NCI-H460 (cell line): ENCODE data around the gene SLC39A11. TPM values are rescaled to one million over a fixed set of nuclear protein-coding genes. Genes with fewer than 3 reads are reported as not detected.
A peak's percentile ranks its signal among the peaks of the same experiment; 100 is the strongest.

Experiments used
- DNase-seq: peaks from one replicate; pipeline ENCODE4 v3.0.0-alpha.2; 2016; ENCODE audit warnings: low read depth; ENCODE audit errors: extremely low read depth
- total RNA-seq: library from RNA; depleted of rRNA; stranded (reverse); fragments of >200 nt; shearing (Covaris generic); gene quantifications from 2 replicates; pipeline ENCODE4 v1.2.3, GENCODE V29; 2014

Gene SLC39A11
- total RNA-seq, 1 experiment from 2014 or later: 14.5 TPM

DNA sequence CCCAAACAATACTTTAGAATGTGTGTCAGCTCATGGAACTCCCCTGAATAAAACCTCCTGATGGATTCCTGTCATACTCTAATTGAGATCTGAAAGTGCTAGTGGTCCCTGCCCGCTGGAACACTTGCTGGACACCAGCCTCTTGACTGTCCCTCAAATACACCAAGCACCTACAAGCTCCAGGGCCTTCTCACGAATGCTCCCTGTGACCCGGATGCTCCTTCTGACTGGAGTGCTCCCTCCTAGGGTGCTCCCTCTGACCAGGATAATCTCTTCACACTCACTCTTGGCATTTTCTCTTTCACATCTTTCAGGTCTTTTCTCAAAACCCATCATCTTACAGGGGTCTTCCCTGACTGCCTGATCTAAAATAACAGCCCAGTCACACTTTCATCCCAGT is 205.9 kb downstream of the SLC39A11 start:
- no peak for DNase-seq

DNA sequence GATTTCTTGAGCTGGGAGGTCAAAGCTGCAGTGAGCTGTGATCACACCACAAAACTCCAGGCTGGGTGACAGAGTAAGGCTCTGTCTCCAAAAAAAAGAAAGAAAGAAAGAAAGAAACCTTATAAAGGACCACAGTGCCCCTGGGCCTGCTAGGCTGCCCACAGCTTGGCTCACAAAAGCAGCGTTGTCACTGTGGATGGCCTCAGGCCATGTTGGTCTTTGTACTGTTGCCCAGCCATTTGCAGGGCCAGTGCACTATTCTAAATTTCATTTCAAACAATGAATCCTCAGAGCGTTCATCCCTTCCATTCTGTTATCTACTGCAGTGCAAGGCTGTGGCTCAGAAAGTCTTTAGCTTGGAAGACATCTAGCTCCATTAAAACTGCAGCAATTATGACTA is 208.4 kb downstream of the SLC39A11 start:
- DNase-seq: no peak

GRCh38 chr17:72883351-72883750 is 209.1 kb downstream of the SLC39A11 start:
- DNase-seq: no peak

GRCh38 chr17:72882426-72882825 is 210.1 kb downstream of the SLC39A11 start:
- no peak for DNase-seq

GRCh38 chr17:72879877-72880276 is 212.6 kb downstream of the SLC39A11 start:
- DNase-seq: no peak

DNA sequence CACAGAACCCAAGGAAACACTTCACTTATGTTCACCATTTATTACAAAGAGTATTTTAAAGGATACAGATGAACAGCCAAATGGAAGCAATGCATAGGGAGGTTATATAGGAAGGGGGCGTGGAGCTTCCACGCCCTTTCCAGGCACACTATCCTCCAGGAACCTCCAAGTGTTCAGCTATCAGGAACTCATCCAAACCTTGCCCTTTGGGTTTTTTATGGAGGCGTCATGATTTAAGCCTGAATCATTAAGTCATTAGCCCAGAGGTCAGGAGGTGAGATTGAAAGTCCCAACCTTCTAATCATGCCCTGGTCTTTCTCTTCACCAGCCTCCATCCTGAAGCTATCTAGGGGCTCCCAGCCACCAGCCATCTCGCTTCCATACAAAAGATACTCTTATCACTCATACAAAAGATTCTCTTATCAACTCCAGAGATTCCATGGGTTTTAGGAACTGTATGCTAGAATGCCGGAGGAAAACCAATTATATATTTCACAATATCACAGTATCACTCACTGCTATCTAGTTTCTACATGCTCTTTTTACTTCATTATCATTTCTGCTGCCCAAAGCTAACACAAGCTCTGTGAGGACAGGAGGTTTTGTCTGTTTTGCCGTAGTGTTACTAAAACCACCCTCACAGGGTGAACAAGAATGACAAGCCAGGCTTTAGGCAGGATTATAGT is 213.4 kb downstream of the SLC39A11 start:
- DNase-seq: peak; percentile 61

GRCh38 chr17:72877348-72877747 is 215.1 kb downstream of the SLC39A11 start:
- no peak for DNase-seq

DNA sequence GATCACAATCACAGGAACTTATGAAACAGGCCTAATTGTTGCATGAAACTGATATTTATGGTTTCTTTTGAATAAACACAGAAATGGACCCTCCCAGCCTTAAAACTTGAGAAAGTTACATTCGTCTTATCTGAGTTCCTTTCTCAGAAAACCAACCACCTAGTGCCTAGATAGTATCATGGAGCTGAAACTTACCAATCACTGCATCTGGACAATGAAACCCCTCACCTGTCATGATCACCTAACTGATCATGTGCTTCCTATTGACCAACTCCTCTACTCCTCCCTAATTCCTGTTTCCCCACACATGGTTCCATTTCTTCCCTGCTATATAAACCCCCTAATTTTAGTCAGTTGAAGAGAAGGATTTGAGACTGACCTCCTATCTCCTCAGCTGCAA is 216.1 kb downstream of the SLC39A11 start:
- DNase-seq: no peak

DNA sequence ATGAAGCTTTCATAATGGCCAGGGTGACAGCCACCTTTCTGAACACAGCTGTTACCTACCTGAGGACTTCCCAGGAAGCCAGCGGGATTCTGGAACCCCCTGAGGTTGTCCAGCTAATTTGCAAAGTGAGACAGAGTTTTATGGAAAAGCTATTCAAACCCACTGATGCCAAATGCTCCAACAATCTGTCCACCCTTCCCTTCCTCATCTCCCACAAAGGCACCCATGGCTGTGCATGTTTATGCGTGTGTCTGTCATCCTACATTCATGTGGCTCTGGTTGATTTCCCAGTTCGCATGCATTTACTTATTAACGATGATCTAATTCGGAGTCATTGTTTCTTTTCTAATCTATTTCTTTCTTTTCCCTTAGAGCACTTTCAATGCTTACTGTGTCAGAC is 217.1 kb downstream of the SLC39A11 start:
- no peak for DNase-seq

DNA sequence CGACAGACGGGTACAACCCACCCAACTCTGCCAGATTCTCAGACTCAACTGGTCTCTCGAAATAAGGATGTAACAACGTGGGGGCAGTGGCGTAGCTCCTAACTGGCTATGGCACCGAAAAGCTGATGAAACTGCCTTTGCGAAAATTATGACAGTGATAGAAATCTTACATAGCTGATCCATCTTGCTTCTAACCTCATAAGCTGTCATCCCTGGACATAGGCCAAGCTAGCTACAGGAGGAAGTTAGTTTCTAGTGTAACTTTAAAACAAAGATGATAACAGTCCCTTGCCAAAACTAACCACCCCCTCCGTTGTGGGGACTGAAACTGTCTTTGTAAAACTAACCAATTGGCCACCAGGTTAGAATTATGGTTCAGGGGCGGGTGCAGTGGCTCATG is 220.1 kb downstream of the SLC39A11 start:
- no peak for DNase-seq

- DNase-seq: no peak
Measured at GRCh38 chr17:72870367-72870985, 222.0 kb downstream of the SLC39A11 start.

- no peak for DNase-seq
Measured at GRCh38 chr17:72869630-72870029, 222.9 kb downstream of the SLC39A11 start.

GRCh38 chr17:72865954-72866353 is 226.5 kb downstream of the SLC39A11 start:
- DNase-seq: no peak

GRCh38 chr17:72863526-72864211 is 228.8 kb downstream of the SLC39A11 start:
- no peak for DNase-seq

GRCh38 chr17:72862276-72862999 is 230.1 kb downstream of the SLC39A11 start:
- DNase-seq: no peak

DNA sequence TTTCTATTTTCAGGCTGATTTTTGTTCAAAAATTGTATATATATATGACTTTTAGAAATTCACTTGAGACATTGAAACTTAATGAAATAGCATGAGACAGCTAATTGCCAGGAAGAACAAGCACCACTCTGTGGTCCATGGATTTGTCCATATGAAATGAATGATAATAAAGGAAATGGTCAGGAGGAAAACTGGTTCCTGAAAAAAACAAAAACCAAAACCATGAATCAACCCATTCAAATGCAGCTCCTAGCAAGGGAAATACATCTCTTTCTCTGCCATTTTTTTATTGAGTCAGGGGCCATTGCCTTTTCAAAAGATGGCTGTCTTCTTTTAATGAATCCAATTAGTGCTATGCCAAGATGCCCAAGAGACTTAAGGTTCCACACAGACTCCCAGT is 230.7 kb downstream of the SLC39A11 start:
- DNase-seq: no peak

DNA sequence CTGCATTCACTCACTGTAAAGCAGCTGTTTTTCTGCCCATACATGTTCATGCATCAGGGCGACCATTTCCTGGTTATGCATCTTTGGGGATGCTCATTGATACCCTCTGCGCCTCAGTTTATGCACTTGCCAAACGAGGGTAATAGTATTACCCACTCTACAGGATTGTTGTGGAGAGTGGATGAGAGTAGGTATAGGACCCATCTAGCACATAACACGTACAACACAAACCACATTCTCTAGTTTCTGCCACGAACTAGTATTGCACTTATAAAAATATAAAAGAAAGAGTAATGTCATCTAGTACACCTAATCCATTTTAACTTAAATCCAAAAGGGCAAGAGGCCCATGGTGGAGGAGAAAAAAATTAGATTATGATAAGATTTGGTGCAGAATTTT is 231.7 kb downstream of the SLC39A11 start:
- no peak for DNase-seq

DNA sequence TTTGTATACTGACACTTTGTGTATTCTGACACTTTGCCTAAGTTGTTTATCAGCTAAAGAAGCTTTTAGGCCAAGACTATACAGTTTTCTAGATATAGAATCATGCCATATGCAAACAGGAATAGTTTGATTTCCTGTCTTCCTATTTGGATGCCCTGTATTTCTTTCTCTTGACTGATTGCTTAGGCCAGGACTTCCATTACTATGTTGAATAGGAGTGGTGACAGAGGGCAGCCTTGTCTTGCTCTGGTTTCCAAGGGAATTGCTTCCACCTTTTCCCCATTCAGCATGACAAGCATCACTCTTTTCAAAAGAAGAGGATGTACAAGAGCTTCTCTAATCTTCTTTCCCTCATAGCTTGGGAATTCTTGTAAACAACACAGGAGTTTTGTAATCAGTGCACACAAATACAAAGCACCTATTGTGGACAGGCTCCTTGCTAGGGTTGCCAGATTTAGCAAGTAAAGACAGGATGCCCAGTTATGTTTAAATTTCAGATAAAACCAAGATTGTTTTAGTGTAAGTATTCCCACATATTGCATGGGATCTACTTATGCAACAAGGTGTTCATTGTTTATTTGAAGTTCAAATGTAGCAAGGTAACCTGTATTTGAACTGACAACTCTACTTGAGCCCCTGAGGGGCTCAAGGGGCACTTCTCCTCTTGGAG is 233.5 kb downstream of the SLC39A11 start:
- no peak for DNase-seq

- DNase-seq: peak; percentile 95
Measured at GRCh38 chr17:72853440-72854415, 238.8 kb downstream of the SLC39A11 start.
